ENCODE measurements around the gene OPN5.

GRCh38 chr6:47743744-47744143, 38.1 kb upstream of the OPN5 start:
- TF ChIP-seq CTCF (IDR thresholded peaks at IDR 0.05; ENCODE audit: insufficient read depth, low read length, poor library complexity, severe bottlenecking): no peak
- no peak for TF ChIP-seq EZH2phosphoT487 (conservative IDR thresholded peaks at IDR 0.05; ENCODE audit: low read length)
